ENCODE measurements around the gene PSME2. TPM values are rescaled to one million over a fixed set of nuclear protein-coding genes. Genes with fewer than 3 reads are reported as not detected.

The PSME2 gene
- total and polyA plus RNA-seq, 2 experiments from 2014 or later: 54.0 to 259 TPM

- H2AFZ ChIP-seq: no peak overlapping the region
- DNase-seq (ENCODE audit: low spot score) (no peak), ATAC-seq (no peak)
- TF ChIP-seq, protein P1, sequence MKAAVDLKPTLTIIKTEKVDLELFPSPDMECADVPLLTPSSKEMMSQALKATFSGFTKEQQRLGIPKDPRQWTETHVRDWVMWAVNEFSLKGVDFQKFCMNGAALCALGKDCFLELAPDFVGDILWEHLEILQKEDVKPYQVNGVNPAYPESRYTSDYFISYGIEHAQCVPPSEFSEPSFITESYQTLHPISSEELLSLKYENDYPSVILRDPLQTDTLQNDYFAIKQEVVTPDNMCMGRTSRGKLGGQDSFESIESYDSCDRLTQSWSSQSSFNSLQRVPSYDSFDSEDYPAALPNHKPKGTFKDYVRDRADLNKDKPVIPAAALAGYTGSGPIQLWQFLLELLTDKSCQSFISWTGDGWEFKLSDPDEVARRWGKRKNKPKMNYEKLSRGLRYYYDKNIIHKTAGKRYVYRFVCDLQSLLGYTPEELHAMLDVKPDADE (IDR thresholded peaks at IDR 0.05): no peak
- TF ChIP-seq ZNF114 (CRISPR knock-in tag; IDR thresholded peaks at IDR 0.05): no peak
- TF ChIP-seq EZH2 (IDR thresholded peaks at IDR 0.05; ENCODE audit: low read depth, unreplicated experiment): no peak
- TF ChIP-seq CREB1 (CRISPR knock-in tag; IDR thresholded peaks at IDR 0.05; ENCODE audit: low read depth): no peak
- TF ChIP-seq, protein P2, sequence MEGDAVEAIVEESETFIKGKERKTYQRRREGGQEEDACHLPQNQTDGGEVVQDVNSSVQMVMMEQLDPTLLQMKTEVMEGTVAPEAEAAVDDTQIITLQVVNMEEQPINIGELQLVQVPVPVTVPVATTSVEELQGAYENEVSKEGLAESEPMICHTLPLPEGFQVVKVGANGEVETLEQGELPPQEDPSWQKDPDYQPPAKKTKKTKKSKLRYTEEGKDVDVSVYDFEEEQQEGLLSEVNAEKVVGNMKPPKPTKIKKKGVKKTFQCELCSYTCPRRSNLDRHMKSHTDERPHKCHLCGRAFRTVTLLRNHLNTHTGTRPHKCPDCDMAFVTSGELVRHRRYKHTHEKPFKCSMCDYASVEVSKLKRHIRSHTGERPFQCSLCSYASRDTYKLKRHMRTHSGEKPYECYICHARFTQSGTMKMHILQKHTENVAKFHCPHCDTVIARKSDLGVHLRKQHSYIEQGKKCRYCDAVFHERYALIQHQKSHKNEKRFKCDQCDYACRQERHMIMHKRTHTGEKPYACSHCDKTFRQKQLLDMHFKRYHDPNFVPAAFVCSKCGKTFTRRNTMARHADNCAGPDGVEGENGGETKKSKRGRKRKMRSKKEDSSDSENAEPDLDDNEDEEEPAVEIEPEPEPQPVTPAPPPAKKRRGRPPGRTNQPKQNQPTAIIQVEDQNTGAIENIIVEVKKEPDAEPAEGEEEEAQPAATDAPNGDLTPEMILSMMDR (conservative IDR thresholded peaks at IDR 0.05; ENCODE audit: low read depth in 2 of 2): no peak
- Mint-ChIP-seq H3K4me3 (no peak overlapping the region), H3K27me3 (ENCODE audit: insufficient read depth, low read depth, poor library complexity) (peaks cover 9% of the 10 kb centered on the region), H3K36me3 (ENCODE audit: low read depth) (peaks cover 89% of the 10 kb centered on the region), H3K4me1 (peaks cover 10% of the 10 kb centered on the region), H3K9me3 (peaks cover 14% of the 10 kb centered on the region), H3K27ac (no peak overlapping the region)
- H3K27me3 ChIP-seq (ENCODE audit: insufficient read depth): no peaks in the 10 kb centered on the region
- H3K27ac ChIP-seq (ENCODE audit: low read depth): no peak overlapping the region
- no peak overlapping the region for H3K4me3 ChIP-seq
- no peaks in the 10 kb centered on the region; the same call in 1 of the 2 replicates for H3K4me1 ChIP-seq (ENCODE audit: insufficient read depth)
- H3K4me2 ChIP-seq: no peak overlapping the region
- peaks cover 5% of the 10 kb centered on the region; the same call in 1 of the 2 replicates for H3K79me2 ChIP-seq (replicated peaks; ENCODE audit: insufficient read depth)
- H3K9me2 ChIP-seq (ENCODE audit: insufficient read depth): no peaks in the 10 kb centered on the region
- H3F3A ChIP-seq (replicated peaks; ENCODE audit: low read depth): peaks cover 10% of the 10 kb centered on the region; the same call in 1 of the 2 replicates
- H4K20me1 ChIP-seq (replicated peaks; ENCODE audit: insufficient read depth): peaks cover 5% of the 10 kb centered on the region; the same call in 1 of the 2 replicates
- peaks cover 31% of the 10 kb centered on the region for H3K36me3 ChIP-seq (ENCODE audit: insufficient read depth)
These were observed 45.4 kb downstream of the PSME2 start for GRCh38 chr14:24100982-24101494.

DNA sequence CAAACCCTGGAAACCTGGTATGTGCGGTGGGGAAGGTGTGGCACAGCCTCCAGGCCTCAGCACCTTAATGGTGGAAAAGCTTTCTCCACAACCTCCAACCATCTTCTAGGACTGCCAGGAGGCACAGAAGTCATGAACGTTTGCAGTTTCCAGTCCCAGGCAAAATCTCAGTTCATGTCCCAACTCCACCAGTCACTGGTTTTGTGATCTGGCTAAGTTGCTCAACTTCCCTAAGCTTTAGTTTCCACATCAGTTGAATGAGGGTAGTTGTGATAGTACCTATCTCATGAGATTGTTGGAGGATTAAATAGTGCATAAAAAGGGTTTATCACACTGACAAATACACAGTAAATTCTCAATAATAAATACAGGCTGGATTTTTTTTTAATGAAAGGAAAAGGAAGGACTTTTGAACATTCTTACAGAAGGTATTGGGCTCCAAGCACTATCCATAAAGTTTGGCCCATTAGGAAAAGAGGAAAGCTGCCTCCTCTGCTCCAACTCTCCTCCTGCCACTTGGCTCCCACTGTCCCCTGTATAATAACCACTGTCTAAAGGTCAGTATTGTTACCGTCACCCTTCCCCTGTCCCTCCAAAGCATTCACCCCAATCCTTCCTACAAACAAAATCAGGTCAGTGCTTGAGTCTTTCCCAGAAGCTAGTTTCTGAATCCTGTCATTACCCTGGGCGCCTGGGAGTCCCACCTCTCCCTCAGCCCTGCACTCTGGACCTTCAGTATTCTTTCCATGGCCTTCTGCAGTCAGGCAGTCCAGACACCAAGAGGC is 46.0 kb downstream of the PSME2 start:
- Histone ChIP-seq H3K27ac (ENCODE audit: low read depth) (no peak overlapping the region), H3K4me3 (no peak overlapping the region), H4K20me1 (replicated peaks; ENCODE audit: insufficient read depth) (peaks cover 5% of the 10 kb centered on the region; the same call in 1 of the 2 replicates), H3K27me3 (ENCODE audit: insufficient read depth) (no peaks in the 10 kb centered on the region), H3K4me1 (ENCODE audit: insufficient read depth) (peaks cover 6% of the 10 kb centered on the region), H3K4me2 (no peak overlapping the region), H3K79me2 (replicated peaks; ENCODE audit: insufficient read depth) (peaks cover 11% of the 10 kb centered on the region), H2AFZ (no peak overlapping the region), H3K9me2 (ENCODE audit: insufficient read depth) (no peaks in the 10 kb centered on the region), H3K36me3 (ENCODE audit: insufficient read depth) (peaks cover 31% of the 10 kb centered on the region), H3F3A (replicated peaks; ENCODE audit: low read depth) (peaks cover 10% of the 10 kb centered on the region; the same call in 1 of the 2 replicates)
- Mint-ChIP-seq H3K27me3 (ENCODE audit: insufficient read depth, low read depth, poor library complexity) (peaks cover 11% of the 10 kb centered on the region), H3K36me3 (ENCODE audit: low read depth) (peaks cover 92% of the 10 kb centered on the region), H3K4me3 (no peak overlapping the region), H3K9me3 (peaks cover 14% of the 10 kb centered on the region), H3K27ac (no peak overlapping the region), H3K4me1 (peaks cover 12% of the 10 kb centered on the region)
- ATAC-seq (no peak), DNase-seq (ENCODE audit: low spot score) (no peak)
- no peak for TF ChIP-seq POLR2AphosphoS5 (IDR thresholded peaks at IDR 0.05; ENCODE audit: low read depth)
- no peak for TF ChIP-seq JUNB (IDR thresholded peaks at IDR 0.05; ENCODE audit: unreplicated experiment)
- TF ChIP-seq EZH2 (IDR thresholded peaks at IDR 0.05; ENCODE audit: low read depth, unreplicated experiment): no peak
- TF ChIP-seq, protein P3, sequence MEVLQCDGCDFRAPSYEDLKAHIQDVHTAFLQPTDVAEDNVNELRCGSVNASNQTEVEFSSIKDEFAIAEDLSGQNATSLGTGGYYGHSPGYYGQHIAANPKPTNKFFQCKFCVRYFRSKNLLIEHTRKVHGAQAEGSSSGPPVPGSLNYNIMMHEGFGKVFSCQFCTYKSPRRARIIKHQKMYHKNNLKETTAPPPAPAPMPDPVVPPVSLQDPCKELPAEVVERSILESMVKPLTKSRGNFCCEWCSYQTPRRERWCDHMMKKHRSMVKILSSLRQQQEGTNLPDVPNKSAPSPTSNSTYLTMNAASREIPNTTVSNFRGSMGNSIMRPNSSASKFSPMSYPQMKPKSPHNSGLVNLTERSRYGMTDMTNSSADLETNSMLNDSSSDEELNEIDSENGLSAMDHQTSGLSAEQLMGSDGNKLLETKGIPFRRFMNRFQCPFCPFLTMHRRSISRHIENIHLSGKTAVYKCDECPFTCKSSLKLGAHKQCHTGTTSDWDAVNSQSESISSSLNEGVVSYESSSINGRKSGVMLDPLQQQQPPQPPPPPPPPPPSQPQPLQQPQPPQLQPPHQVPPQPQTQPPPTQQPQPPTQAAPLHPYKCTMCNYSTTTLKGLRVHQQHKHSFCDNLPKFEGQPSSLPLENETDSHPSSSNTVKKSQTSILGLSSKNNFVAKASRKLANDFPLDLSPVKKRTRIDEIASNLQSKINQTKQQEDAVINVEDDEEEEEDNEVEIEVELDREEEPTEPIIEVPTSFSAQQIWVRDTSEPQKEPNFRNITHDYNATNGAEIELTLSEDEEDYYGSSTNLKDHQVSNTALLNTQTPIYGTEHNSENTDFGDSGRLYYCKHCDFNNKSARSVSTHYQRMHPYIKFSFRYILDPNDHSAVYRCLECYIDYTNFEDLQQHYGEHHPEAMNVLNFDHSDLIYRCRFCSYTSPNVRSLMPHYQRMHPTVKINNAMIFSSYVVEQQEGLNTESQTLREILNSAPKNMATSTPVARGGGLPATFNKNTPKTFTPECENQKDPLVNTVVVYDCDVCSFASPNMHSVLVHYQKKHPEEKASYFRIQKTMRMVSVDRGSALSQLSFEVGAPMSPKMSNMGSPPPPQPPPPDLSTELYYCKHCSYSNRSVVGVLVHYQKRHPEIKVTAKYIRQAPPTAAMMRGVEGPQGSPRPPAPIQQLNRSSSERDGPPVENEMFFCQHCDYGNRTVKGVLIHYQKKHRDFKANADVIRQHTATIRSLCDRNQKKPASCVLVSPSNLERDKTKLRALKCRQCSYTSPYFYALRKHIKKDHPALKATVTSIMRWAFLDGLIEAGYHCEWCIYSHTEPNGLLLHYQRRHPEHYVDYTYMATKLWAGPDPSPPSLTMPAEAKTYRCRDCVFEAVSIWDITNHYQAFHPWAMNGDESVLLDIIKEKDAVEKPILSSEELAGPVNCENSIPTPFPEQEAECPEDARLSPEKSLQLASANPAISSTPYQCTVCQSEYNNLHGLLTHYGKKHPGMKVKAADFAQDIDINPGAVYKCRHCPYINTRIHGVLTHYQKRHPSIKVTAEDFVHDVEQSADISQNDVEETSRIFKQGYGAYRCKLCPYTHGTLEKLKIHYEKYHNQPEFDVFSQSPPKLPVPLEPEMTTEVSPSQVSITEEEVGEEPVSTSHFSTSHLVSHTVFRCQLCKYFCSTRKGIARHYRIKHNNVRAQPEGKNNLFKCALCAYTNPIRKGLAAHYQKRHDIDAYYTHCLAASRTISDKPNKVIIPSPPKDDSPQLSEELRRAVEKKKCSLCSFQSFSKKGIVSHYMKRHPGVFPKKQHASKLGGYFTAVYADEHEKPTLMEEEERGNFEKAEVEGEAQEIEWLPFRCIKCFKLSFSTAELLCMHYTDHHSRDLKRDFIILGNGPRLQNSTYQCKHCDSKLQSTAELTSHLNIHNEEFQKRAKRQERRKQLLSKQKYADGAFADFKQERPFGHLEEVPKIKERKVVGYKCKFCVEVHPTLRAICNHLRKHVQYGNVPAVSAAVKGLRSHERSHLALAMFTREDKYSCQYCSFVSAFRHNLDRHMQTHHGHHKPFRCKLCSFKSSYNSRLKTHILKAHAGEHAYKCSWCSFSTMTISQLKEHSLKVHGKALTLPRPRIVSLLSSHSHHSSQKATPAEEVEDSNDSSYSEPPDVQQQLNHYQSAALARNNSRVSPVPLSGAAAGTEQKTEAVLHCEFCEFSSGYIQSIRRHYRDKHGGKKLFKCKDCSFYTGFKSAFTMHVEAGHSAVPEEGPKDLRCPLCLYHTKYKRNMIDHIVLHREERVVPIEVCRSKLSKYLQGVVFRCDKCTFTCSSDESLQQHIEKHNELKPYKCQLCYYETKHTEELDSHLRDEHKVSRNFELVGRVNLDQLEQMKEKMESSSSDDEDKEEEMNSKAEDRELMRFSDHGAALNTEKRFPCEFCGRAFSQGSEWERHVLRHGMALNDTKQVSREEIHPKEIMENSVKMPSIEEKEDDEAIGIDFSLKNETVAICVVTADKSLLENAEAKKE (CRISPR knock-in tag; IDR thresholded peaks at IDR 0.05): no peak
- TF ChIP-seq ZNF331 (CRISPR knock-in tag; IDR thresholded peaks at IDR 0.05; ENCODE audit: low read depth): no peak
- TF ChIP-seq STAT1 (IDR thresholded peaks at IDR 0.05; ENCODE audit: unreplicated experiment): no peak
- no peak for TF ChIP-seq CREB1 (CRISPR knock-in tag; IDR thresholded peaks at IDR 0.05; ENCODE audit: low read depth)
